BJ (cell line): ENCODE measurements around the gene L3MBTL4. TPM values are rescaled to one million over a fixed set of nuclear protein-coding genes. Genes with fewer than 3 reads are reported as not detected.
"Not testable (repeated sequence)": the region's sequence is repeated elsewhere in the genome, so short reads cannot be mapped to it uniquely, and the experiment has no call there.

ENCODE experiments used
- CTCF ChIA-PET: fragments of 350-600 bp; formaldehyde crosslinking; extraction: SDS; loops from one replicate; lab custom pipeline; 2021; ENCODE audit warnings: antibody characterized with exemption, inconsistent platforms; lab: Yijun Ruan, JAX
- POLR2A ChIA-PET: fragments of 300-600 bp; sonication (Branson Sonifier 250); formaldehyde crosslinking; extraction: SDS; loops from one replicate; lab custom pipeline; 2021; ENCODE audit warnings: antibody characterized with exemption; lab: Charles Lee
- DNase-seq: peaks from one replicate; pipeline ENCODE4 v3.0.0-alpha.2; 2011; ENCODE audit warnings: low read depth
- H3K27me3 ChIP-seq: 2 replicates; pipeline ENCODE4 v1.6.0; 2011; ENCODE audit warnings: low read length; ENCODE audit not compliant: control insufficient read depth, insufficient read depth
- H3K36me3 ChIP-seq: 2 replicates; pipeline ENCODE4 v1.5.1; 2011; ENCODE audit warnings: low read length; ENCODE audit not compliant: control insufficient read depth, insufficient read depth
- H3K4me3 ChIP-seq: 2 replicates; pipeline ENCODE4 v1.5.1; 2011; ENCODE audit warnings: low read depth, mild to moderate bottlenecking, control low read depth, low read length
- polyA plus RNA-seq: library from polyadenylated mRNA; depleted of rRNA; stranded (reverse); fragments of >200 nt; gene quantifications from 2 replicates; pipeline ENCODE4 v1.2.3, GENCODE V29; 2011
- TF ChIP-seq, protein P1 (sequence below): IDR thresholded peaks from 2 replicates; pipeline ENCODE4 v1.5.1; 2011; ENCODE audit warnings: low read depth, mild to moderate bottlenecking, control low read depth, inconsistent platforms, low read length, moderate library complexity; ENCODE audit not compliant: insufficient read depth

L3MBTL4 gene
- polyA plus RNA-seq, 1 experiment: not detected

DNA sequence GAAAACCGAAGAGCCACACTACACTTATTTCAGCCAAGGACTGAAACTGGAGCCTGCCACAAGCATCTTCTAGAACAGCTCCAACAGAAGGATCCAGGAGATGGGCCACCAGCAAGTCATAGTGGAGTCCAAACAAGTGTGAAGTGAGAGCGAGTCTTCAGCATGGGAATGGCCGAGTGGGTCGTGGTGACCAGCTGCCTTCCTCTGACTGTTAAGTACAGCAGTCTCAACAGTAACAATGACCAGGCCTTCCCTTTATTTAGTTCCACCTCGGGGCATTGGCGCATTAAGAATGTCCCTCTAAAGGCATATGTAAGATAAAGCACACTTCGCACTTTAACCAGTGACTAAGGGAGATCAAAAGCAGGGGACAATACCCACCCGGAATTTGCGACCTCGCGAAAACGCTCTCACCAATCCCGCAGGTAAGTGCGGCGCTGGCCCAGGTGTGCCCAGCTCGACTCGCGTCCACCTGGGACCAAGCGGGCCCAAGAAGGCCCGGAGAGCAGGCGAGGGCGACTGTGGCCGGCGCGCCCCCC lies 1.1 kb downstream of the L3MBTL4 start:
- Histone ChIP-seq H3K36me3 (no peaks in the 10 kb centered on the region), H3K4me3 (no peak overlapping the region), H3K27me3 (peaks cover 14% of the 10 kb centered on the region)
- no peak for DNase-seq
- TF ChIP-seq, protein P1, sequence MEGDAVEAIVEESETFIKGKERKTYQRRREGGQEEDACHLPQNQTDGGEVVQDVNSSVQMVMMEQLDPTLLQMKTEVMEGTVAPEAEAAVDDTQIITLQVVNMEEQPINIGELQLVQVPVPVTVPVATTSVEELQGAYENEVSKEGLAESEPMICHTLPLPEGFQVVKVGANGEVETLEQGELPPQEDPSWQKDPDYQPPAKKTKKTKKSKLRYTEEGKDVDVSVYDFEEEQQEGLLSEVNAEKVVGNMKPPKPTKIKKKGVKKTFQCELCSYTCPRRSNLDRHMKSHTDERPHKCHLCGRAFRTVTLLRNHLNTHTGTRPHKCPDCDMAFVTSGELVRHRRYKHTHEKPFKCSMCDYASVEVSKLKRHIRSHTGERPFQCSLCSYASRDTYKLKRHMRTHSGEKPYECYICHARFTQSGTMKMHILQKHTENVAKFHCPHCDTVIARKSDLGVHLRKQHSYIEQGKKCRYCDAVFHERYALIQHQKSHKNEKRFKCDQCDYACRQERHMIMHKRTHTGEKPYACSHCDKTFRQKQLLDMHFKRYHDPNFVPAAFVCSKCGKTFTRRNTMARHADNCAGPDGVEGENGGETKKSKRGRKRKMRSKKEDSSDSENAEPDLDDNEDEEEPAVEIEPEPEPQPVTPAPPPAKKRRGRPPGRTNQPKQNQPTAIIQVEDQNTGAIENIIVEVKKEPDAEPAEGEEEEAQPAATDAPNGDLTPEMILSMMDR: no peak
- CTCF ChIA-PET: interaction anchor here (1.1 kb wide), 1 partner anchor 26 kb away, joined by 3 read pairs; no protein-coding TSS in a partner anchor
- POLR2A ChIA-PET: no interaction called here

GRCh38 chr18:6412933-6413472 lies 1.7 kb downstream of the L3MBTL4 start:
- POLR2A ChIA-PET: no interaction called here
- CTCF ChIA-PET: interaction anchor here (1.1 kb wide), 1 partner anchor 27 kb away, joined by 3 read pairs; no protein-coding TSS in a partner anchor
- no peaks in the 10 kb centered on the region for H3K36me3 ChIP-seq
- H3K27me3 ChIP-seq: peaks cover 14% of the 10 kb centered on the region
- DNase-seq: no peak
- TF ChIP-seq, protein P1: no peak
- H3K4me3 ChIP-seq: no peak overlapping the region

DNA sequence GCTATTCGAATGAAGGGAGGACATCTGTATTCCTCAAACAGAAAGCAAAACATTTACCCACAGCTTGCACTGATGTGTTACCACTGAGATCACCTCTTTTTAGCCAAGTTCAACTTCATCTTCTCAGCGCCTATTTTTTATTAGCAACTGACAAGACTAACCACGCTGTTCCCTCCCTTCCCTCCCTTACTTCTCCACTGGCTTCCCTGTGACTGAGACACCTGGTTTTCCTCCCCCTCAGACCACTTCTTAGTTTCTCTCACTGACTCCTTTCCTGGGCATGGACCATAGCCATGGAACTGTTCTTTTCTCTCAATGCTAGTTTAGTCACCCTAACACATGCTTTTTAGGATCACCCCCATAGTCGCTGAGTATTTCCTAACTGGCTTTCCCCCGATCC lies 3.3 kb downstream of the L3MBTL4 start:
- CTCF ChIA-PET: no interaction called here

GRCh38 chr18:6409933-6410332 lies 4.8 kb downstream of the L3MBTL4 start:
- TF ChIP-seq, protein P1: no peak
- Histone ChIP-seq H3K36me3 (no peaks in the 10 kb centered on the region), H3K4me3 (no peak overlapping the region), H3K27me3 (peaks cover 10% of the 10 kb centered on the region)
- no peak for DNase-seq
- ChIA-PET POLR2A (no interaction called here), CTCF (no interaction called here)

More for the DNA sequence above, 3.3 kb downstream of the L3MBTL4 start:
- Histone ChIP-seq H3K27me3 (peaks cover 14% of the 10 kb centered on the region), H3K4me3 (no peak overlapping the region), H3K36me3 (no peaks in the 10 kb centered on the region)
- no peak for DNase-seq
- TF ChIP-seq, protein P1: no peak
- POLR2A ChIA-PET: no interaction called here

- POLR2A ChIA-PET, H3K4me3 ChIP-seq, H3K27me3 ChIP-seq, DNase-seq, CTCF ChIA-PET, H3K36me3 ChIP-seq: not testable (repeated sequence)
Measured at GRCh38 chr18:6408543-6408942, 6.2 kb downstream of the L3MBTL4 start.
